Right lobe of liver (tissue), 6 donors: ENCODE results near the gene HIPK1. TPM values are rescaled to one million over a fixed set of nuclear protein-coding genes. Genes with fewer than 3 reads are reported as not detected.

Source experiments
- ATAC-seq, 4 donors: fragments of 200-7000 bp; cut with Tn5 transposase; one replicate each; pipeline ENCODE4 v1.9.1; 2020; ENCODE audit warnings: mild to moderate bottlenecking in 4 of 4, moderate library complexity in 4 of 4
- DNase-seq, 3 donors: peaks; one replicate each; pipeline ENCODE4 v3.0.0-alpha.2; 2020
- H3K27ac ChIP-seq, 3 donors: fragments of 200-600 bp; one replicate each; pipeline ENCODE4 v1.8.0; 2022
- H3K27me3 ChIP-seq, 2 donors: fragments of 200-600 bp; one replicate each; pipeline ENCODE4 v1.8.0; 2022
- H3K36me3 ChIP-seq, 4 donors: fragments of 200-600 bp; sonication (generic) in 1 of 4; one replicate each; pipeline versions ENCODE4 v1.5.1 to v1.8.0; 2017 to 2022; ENCODE audit warnings: control low read depth in 1 of 4
- H3K4me1 ChIP-seq, 4 donors: fragments of 200-600 bp; sonication (generic) in 1 of 4; one replicate each; pipeline versions ENCODE4 v1.5.1 to v1.8.0; 2017 to 2022; ENCODE audit warnings: control low read depth in 1 of 4
- H3K4me3 ChIP-seq, 3 donors: fragments of 200-600 bp; one replicate each; pipeline ENCODE4 v1.8.0; 2022
- H3K9me3 ChIP-seq, 4 donors: fragments of 200-600 bp; sonication (generic) in 1 of 4; one replicate each; pipeline versions ENCODE4 v1.5.1 to v1.8.0; 2017 to 2022; ENCODE audit warnings: control low read depth in 1 of 4
- POLR2A ChIP-seq: fragments of 450-650 bp; IDR thresholded peaks from one replicate; pipeline ENCODE4 v1.6.1; 2017; ENCODE audit warnings: antibody characterized with exemption, mild to moderate bottlenecking
- WGBS: methylation state at CpG from one replicate; pipeline ENCODE4 v1.1.6; 2018; ENCODE audit warnings: low coverage, low lambda C conversion rate; ENCODE audit not compliant: insufficient coverage; ENCODE audit errors: missing lambda C conversion rate; 5-methylcytosine and 5-hydroxymethylcytosine counted together
- intact Hi-C, 2 donors: fragments of 100-400 bp; cut with DNase I; formaldehyde crosslinking; loops; one replicate each; pipeline versions ENCODE4 v1.11.2 to v1.14.1; 2022
- total RNA-seq, 6 experiments: library from RNA; depleted of rRNA in 2 of 6; stranded (reverse); fragments of >200 nt in 2 of 6; fragmentation: NEBNext Ultra II Directional in 3 of 6; extraction: Animal tissue kit (Norgen Biotek cat#: 25700) in 3 of 6; gene quantifications; one replicate each; pipeline versions ENCODE4 v1.1.0 to v1.2.4, GENCODE V29; 2016 to 2023
- TF ChIP-seq, protein P1 (sequence below), 4 donors: fragments of 200-600 bp in 3 of 4; fragments of 450-650 bp in 1 of 4; IDR thresholded peaks; one replicate each; pipeline versions ENCODE4 v1.5.1 to v1.8.0; 2016 to 2022; ENCODE audit warnings: antibody characterized with exemption in 4 of 4, mild to moderate bottlenecking in 2 of 4
- donor health status: DM: no; HTN: yes; CAD: no.
- donor health status: DM: no; HTN: no; CAD: no.
- donor health status: DM: no; HTN: no; CAD: no.
- donor health status: DM: no; HTN: yes; CAD: no.
- donor health status: DM: no; HTN: yes; CAD: no.

HIPK1 gene
- total RNA-seq, 6 experiments from 2014 or later = 19.0 to 29.6 (median 23.5) TPM

DNA sequence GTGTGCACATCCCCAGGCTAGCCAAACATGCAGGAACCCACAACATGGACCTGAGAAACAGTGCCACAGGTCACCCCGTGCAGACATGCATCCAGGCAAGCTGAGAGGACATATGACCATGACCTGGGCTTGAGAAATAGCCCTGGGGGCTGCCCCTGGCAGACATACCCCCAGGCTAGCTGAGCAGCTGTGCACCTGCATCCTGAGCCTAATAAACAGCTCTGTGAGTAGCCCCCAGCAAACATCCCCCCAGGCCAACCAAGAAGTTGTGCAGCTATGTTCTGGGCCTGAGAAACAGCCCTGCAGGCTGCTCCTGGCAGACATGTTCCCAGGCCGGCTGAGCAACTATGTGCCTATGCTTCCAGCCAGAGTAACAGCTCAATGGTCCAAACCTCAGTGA, 64.6 kb downstream of the HIPK1 start:
- H3K36me3 ChIP-seq = no peaks in the 10 kb centered on the region
- no peak overlapping the region for H3K27ac ChIP-seq
- DNase-seq (no peak), ATAC-seq (no peak)
- no peaks in the 10 kb centered on the region for H3K27me3 ChIP-seq
- intact Hi-C loops = no loop called here
- no CpG with 5 or more reads among the region's 2 CpGs for WGBS
- H3K9me3 ChIP-seq = no peaks in the 10 kb centered on the region
- H3K4me1 ChIP-seq = no peaks in the 10 kb centered on the region
- H3K4me3 ChIP-seq = no peak overlapping the region
- TF ChIP-seq, protein P1, sequence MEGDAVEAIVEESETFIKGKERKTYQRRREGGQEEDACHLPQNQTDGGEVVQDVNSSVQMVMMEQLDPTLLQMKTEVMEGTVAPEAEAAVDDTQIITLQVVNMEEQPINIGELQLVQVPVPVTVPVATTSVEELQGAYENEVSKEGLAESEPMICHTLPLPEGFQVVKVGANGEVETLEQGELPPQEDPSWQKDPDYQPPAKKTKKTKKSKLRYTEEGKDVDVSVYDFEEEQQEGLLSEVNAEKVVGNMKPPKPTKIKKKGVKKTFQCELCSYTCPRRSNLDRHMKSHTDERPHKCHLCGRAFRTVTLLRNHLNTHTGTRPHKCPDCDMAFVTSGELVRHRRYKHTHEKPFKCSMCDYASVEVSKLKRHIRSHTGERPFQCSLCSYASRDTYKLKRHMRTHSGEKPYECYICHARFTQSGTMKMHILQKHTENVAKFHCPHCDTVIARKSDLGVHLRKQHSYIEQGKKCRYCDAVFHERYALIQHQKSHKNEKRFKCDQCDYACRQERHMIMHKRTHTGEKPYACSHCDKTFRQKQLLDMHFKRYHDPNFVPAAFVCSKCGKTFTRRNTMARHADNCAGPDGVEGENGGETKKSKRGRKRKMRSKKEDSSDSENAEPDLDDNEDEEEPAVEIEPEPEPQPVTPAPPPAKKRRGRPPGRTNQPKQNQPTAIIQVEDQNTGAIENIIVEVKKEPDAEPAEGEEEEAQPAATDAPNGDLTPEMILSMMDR (IDR thresholded peaks at IDR 0.05) = no peak
- TF ChIP-seq POLR2A = no peak

DNA sequence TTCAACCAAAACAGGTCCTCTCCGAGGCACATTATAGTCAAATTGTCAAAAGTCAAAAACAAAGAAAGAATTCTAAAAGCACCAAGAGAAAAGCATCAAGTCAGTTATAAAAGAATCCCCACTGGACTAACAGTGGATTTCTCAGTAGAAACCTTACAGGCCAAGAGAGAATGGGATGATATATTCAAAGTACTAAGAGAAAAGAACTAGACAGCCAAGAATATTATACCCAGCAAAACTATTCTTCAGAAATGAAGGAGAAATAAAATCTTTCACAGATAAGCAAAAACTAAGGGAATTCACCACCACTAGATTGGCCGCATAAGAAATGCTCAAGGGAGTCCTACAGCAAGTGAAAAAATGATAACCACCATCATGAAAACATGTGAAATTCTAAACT, 66.3 kb downstream of the HIPK1 start:
- ATAC-seq = no peak
- WGBS = 81% methylated on average over 2 of the region's 2 CpGs
- no peak for DNase-seq

DNA sequence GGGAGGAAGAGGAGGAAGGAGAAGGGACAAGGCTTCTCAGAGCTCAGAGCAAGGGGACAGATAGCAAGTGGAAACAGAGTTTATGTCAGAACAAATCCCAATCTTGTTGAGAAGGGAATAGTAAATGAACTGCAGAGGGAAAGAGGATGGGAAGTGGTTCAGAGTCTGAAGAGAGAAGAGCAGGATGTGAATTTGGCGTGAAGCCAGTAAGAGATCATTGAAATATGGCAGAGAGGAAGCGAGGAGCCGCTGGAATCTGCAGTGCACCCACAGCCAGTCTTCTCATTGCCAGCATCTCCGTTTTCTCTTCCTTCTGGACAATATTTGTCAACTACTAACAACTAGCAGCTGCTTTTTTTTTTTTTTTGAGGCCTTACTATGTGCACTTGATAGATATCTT, 69.2 kb downstream of the HIPK1 start:
- WGBS = 28% methylated on average over 4 of the region's 4 CpGs
- no peak overlapping the region for H3K27ac ChIP-seq
- no peaks in the 10 kb centered on the region for H3K4me1 ChIP-seq
- ATAC-seq (peak; percentile 32 to 51 (median 44)), DNase-seq (no peak)
- TF ChIP-seq, protein P1 (IDR thresholded peaks at IDR 0.05) = no peak
- TF ChIP-seq POLR2A = no peak
- H3K36me3 ChIP-seq = no peaks in the 10 kb centered on the region
- no peaks in the 10 kb centered on the region for H3K27me3 ChIP-seq
- H3K9me3 ChIP-seq = no peaks in the 10 kb centered on the region
- H3K4me3 ChIP-seq = no peak overlapping the region
- intact Hi-C loops = no loop called here

More for the DNA sequence above, 66.3 kb downstream of the HIPK1 start:
- intact Hi-C loops = no loop called here
- Histone ChIP-seq H3K27ac (no peak overlapping the region), H3K9me3 (no peaks in the 10 kb centered on the region), H3K27me3 (no peaks in the 10 kb centered on the region), H3K4me3 (no peak overlapping the region), H3K4me1 (no peaks in the 10 kb centered on the region), H3K36me3 (no peaks in the 10 kb centered on the region)
- TF ChIP-seq, protein P1 (IDR thresholded peaks at IDR 0.05) = no peak
- TF ChIP-seq POLR2A = no peak

DNA sequence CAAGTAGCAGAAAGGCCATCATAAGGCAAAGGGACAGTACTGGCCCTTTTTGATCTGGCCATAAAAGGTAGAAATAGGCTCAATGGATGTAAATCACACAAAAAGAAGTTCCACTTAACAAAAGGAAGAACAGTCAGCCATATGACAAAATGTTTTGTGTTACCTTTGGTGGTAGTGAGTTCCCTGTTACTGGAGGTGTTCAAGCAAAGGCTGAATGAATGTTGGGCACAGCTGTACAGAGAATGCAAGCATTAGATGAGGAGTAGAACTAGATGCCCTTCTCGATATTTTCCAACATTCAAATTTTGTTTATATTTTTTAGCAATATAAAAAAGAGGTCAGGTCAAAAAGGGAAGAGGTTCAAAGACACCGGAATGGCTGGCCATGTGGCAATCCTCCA, 70.1 kb downstream of the HIPK1 start:
- no peak overlapping the region for H3K4me3 ChIP-seq
- WGBS = 90% methylated on average over 2 of the region's 2 CpGs
- intact Hi-C loops = no loop called here

DNA sequence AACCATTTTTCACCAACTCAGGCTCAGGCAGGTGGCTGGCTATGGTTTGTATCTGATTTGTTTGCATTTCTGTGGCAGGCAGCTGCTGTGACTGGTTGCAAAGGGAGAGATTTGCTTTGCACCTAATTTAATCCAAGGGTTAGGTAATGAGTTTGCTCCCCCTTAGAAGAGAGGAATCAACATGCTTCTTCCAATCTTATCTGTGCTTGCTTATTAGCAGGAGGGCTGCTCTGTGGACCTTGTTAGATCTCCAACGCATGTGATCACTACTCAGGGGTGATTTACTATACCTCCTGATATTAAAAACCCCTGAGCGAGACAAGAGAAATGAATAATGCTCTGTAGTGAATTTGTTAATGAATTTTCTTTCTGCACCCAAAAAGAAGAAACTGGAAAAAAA, 70.7 kb downstream of the HIPK1 start:
- no peak overlapping the region for H3K27ac ChIP-seq
- H3K27me3 ChIP-seq = no peaks in the 10 kb centered on the region
- H3K4me3 ChIP-seq = no peak overlapping the region
- TF ChIP-seq POLR2A = no peak
- TF ChIP-seq, protein P1 (IDR thresholded peaks at IDR 0.05) = no peak
- H3K9me3 ChIP-seq = no peaks in the 10 kb centered on the region
- 53% methylated on average over 2 of the region's 2 CpGs for WGBS
- ATAC-seq (no peak), DNase-seq (no peak)
- no peaks in the 10 kb centered on the region for H3K4me1 ChIP-seq
- H3K36me3 ChIP-seq = no peaks in the 10 kb centered on the region
- intact Hi-C loops = no loop called here

More for the DNA sequence above, 70.1 kb downstream of the HIPK1 start:
- H3K4me1 ChIP-seq = no peaks in the 10 kb centered on the region
- H3K36me3 ChIP-seq = no peaks in the 10 kb centered on the region
- no peak for ATAC-seq
- H3K27ac ChIP-seq = no peak overlapping the region
- no peaks in the 10 kb centered on the region for H3K9me3 ChIP-seq
- DNase-seq = no peak
- H3K27me3 ChIP-seq = no peaks in the 10 kb centered on the region
- no peak for TF ChIP-seq POLR2A
